ENCODE data around the gene ACTG1. TPM values are rescaled to one million over a fixed set of nuclear protein-coding genes. Genes with fewer than 3 reads are reported as not detected.

Gene ACTG1
- polyA plus RNA-seq, 1 of the 3 experiments (the other 2 are of a cell fraction) = 7,871 TPM

- TF ChIP-seq USF1 (IDR thresholded peaks at IDR 0.05; ENCODE audit: borderline replicate concordance, low read depth) (no peak; the same call in 1 of the 2 replicates), GATA2 (CRISPR knock-in tag; IDR thresholded peaks at IDR 0.05) (no peak), FOXJ3 (CRISPR knock-in tag; IDR thresholded peaks at IDR 0.05) (no peak), MEF2A (IDR thresholded peaks at IDR 0.05; ENCODE audit: borderline replicate concordance, low read depth) (no peak), NRF1 (IDR thresholded peaks at IDR 0.05; ENCODE audit: low read depth, low read length) (peak; percentile 18; the same call in 1 of the 2 replicates), MAX (IDR thresholded peaks at IDR 0.05; ENCODE audit: low read depth) (no peak), RAD21 (IDR thresholded peaks at IDR 0.05; ENCODE audit: low read length) (no peak)
Measured at GRCh38 chr17:81523402-81524038, 10.9 kb upstream of the ACTG1 start (continued).

GRCh38 chr17:81522491-81523401 is 10.1 kb upstream of the ACTG1 start:
- H3K4me1 ChIP-seq (ENCODE audit: control insufficient read depth in 1 of 2, insufficient read depth in 2 of 2, low read depth in 1 of 2, low read length in 1 of 2) = peaks cover 0 to 16% of the 10 kb centered on the region in 2 experiments; a peak in 1 of 4 replicates
- no peaks in the 10 kb centered on the region for H3K9me3 ChIP-seq
- H3K36me3 ChIP-seq (replicated peaks in 1 of 2; ENCODE audit: control insufficient read depth in 1 of 2, insufficient read depth in 2 of 2, low read length in 1 of 2) = no peaks in the 10 kb centered on the region
- ChIA-PET POLR2A (interaction anchor here (1.4 kb wide), 1 partner anchor 14 kb away, joined by 3 read pairs; no protein-coding TSS in a partner anchor), CTCF (interaction anchor here (0.6 to 2.1 kb wide), 5 partner anchors 14 to 270 kb away, joined by 3 to 7 read pairs (median 4); no protein-coding TSS in a partner anchor)
- no peak for DNase-seq
- no peak for TF ChIP-seq RAD21 (IDR thresholded peaks at IDR 0.05; ENCODE audit: low read length)
- no peak for TF ChIP-seq JUND (IDR thresholded peaks at IDR 0.05)
- TF ChIP-seq RFX5 (IDR thresholded peaks at IDR 0.05; ENCODE audit: low read length) = no peak
- TF ChIP-seq TEAD4 (IDR thresholded peaks at IDR 0.05; ENCODE audit: borderline replicate concordance, insufficient read depth) = no peak
- no peak for TF ChIP-seq SIN3A (IDR thresholded peaks at IDR 0.05; ENCODE audit: borderline replicate concordance, low read depth, low read length)
- no peak for TF ChIP-seq TAF1 (IDR thresholded peaks at IDR 0.05; ENCODE audit: borderline replicate concordance, low read depth, low read length)
- TF ChIP-seq MAX (IDR thresholded peaks at IDR 0.05; ENCODE audit: low read depth) = no peak
- TF ChIP-seq CHD2 (IDR thresholded peaks at IDR 0.05; ENCODE audit: low read length, partially characterized antibody) = no peak
- TF ChIP-seq ELF1 (IDR thresholded peaks at IDR 0.05) = no peak
- no peak for TF ChIP-seq IRF3 (IDR thresholded peaks at IDR 0.05; ENCODE audit: low read depth, low read length)
- no peak for TF ChIP-seq FOXM1 (IDR thresholded peaks at IDR 0.05; ENCODE audit: low read depth)
- no peak for TF ChIP-seq GATA2 (CRISPR knock-in tag; IDR thresholded peaks at IDR 0.05)
- TF ChIP-seq MEF2A (IDR thresholded peaks at IDR 0.05; ENCODE audit: borderline replicate concordance, low read depth) = no peak
- no peak for TF ChIP-seq TCF12 (IDR thresholded peaks at IDR 0.05)
- no peak for TF ChIP-seq RCOR1 (IDR thresholded peaks at IDR 0.05; ENCODE audit: low read length)
- no peak for TF ChIP-seq FOXJ3 (CRISPR knock-in tag; IDR thresholded peaks at IDR 0.05)
- no peak for TF ChIP-seq USF1 (IDR thresholded peaks at IDR 0.05; ENCODE audit: borderline replicate concordance, low read depth)
- no peak for TF ChIP-seq MXI1 (IDR thresholded peaks at IDR 0.05; ENCODE audit: low read depth, low read length)
- no peak overlapping the region for H3K4me2 ChIP-seq
- H3K4me3 ChIP-seq (ENCODE audit: low read depth in 2 of 2, low read length in 1 of 2) = no peak overlapping the region
- no peak overlapping the region for H2AFZ ChIP-seq (ENCODE audit: low read depth)
- no peak overlapping the region for H3K27ac ChIP-seq (ENCODE audit: low read depth in 2 of 2, low read length in 1 of 2)
- H3K79me2 ChIP-seq (ENCODE audit: insufficient read depth) = peaks cover 35% of the 10 kb centered on the region; the same call in 1 of the 2 replicates
- WGBS (ENCODE audit: low lambda C conversion rate) = 94% methylated on average over 26 of the region's 26 CpGs
- H3K9ac ChIP-seq = no peak overlapping the region
- H4K20me1 ChIP-seq (ENCODE audit: insufficient read depth) = peaks cover 42% of the 10 kb centered on the region
- no peaks in the 10 kb centered on the region for H3K27me3 ChIP-seq (ENCODE audit: insufficient read depth)
- H3F3A ChIP-seq (replicated peaks; ENCODE audit: insufficient read depth) = peaks cover 29% of the 10 kb centered on the region
- no peaks in the 10 kb centered on the region for H3K9me2 ChIP-seq

Measured in SK-N-SH (cell line).